HCT116 (cell line): ENCODE results near the gene NFASC. TPM values are rescaled to one million over a fixed set of nuclear protein-coding genes. Genes with fewer than 3 reads are reported as not detected.

Experiments used
- ATAC-seq: fragments of 200-7000 bp; cut with Tn5 transposase; 2 replicates; pipeline ENCODE4 v1.9.1; 2020; ENCODE audit warnings: mild to moderate bottlenecking, moderate library complexity
- BruUV-seq: library from RNA; stranded (reverse); fragments of 400-500 nt; replicated peaks from 2 replicates; lab custom pipeline; 2021; lab: Mats Ljungman, UMichigan
- CTCF ChIA-PET: fragments of 300-600 bp; sonication (Branson Sonifier 250); formaldehyde crosslinking; loops from one replicate; lab custom pipeline; 2021; ENCODE audit warnings: antibody characterized with exemption; lab: Charles Lee
- POLR2A ChIA-PET: fragments of 300-600, 350-600 bp; sonication (Branson Sonifier 250); formaldehyde crosslinking; loops from one replicate; lab custom pipeline; 2021; ENCODE audit warnings: antibody characterized with exemption; lab: Charles Lee
- RAD21 ChIA-PET, 2 experiments: fragments of 300-600 bp; sonication (Branson Sonifier 250); formaldehyde crosslinking; loops; one replicate each; lab custom pipeline; 2023; ENCODE audit warnings: low total read pairs in 2 of 2; ENCODE audit not compliant: uncharacterized antibody in 2 of 2, unreplicated experiment in 2 of 2, low non-redundant PET in 1 of 2; lab: Charles Lee
- DNase-seq: peaks from one replicate; pipeline ENCODE4 v3.0.0-alpha.2; 2010; ENCODE audit warnings: low read depth, low spot score
- H2AFZ ChIP-seq: fragments of 200-600 bp; shearing (Covaris generic), sonication (generic); 2 replicates; pipeline ENCODE4 v1.6.1; 2017; ENCODE audit warnings: low read depth, mixed run types, mixed read lengths, antibody characterized with exemption, low read length; ENCODE audit not compliant: poor library complexity, severe bottlenecking
- H3K27ac ChIP-seq: 2 replicates; pipeline ENCODE4 v1.5.1; 2012; ENCODE audit warnings: low read depth, low read length
- H3K27me3 ChIP-seq: fragments of 200-600 bp; sonication (generic); 2 replicates; pipeline ENCODE4 v1.6.1; 2016; ENCODE audit warnings: mixed run types, low read length, mixed read lengths; ENCODE audit not compliant: insufficient read depth
- H3K36me3 ChIP-seq, 2 experiments: fragments of 200-500 bp in 1 of 2; fragments of 200-600 bp in 1 of 2; sonication (Bioruptor generic) in 1 of 2; sonication (generic) in 1 of 2; 2 replicates each; pipeline versions ENCODE4 v1.5.1 to v1.6.1; 2014 to 2016; ENCODE audit warnings: low read length in 2 of 2, inconsistent platforms in 1 of 2, mixed read lengths in 1 of 2, mixed run types in 1 of 2; ENCODE audit not compliant: insufficient read depth in 2 of 2, control insufficient read depth in 1 of 2
- H3K4me1 ChIP-seq, 2 experiments: fragments of 200-600 bp in 1 of 2; sonication (generic) in 1 of 2; 2 replicates each; pipeline versions ENCODE4 v1.5.1 to v1.6.1; 2012 to 2017; ENCODE audit warnings: low read length in 2 of 2, inconsistent platforms in 1 of 2, mild to moderate bottlenecking in 1 of 2, mixed read lengths in 1 of 2, mixed run types in 1 of 2, moderate library complexity in 1 of 2; ENCODE audit not compliant: insufficient read depth in 2 of 2, control insufficient read depth in 1 of 2
- H3K4me2 ChIP-seq: fragments of 200-600 bp; sonication (generic); 2 replicates; pipeline ENCODE4 v1.6.1; 2017; ENCODE audit warnings: mixed run types, low read length, mixed read lengths
- H3K4me3 ChIP-seq, 2 experiments: fragments of 200-600 bp in 1 of 2; sonication (generic) in 1 of 2; replicated peaks in 1 of 2; 2 replicates each; pipeline ENCODE4 v1.5.1; 2011 to 2016; ENCODE audit warnings: low read length in 2 of 2, control low read depth in 1 of 2, low read depth in 1 of 2, mild to moderate bottlenecking in 1 of 2, mixed read lengths in 1 of 2, mixed run types in 1 of 2
- H3K79me2 ChIP-seq: fragments of 200-600 bp; sonication (generic); 2 replicates; pipeline ENCODE4 v1.6.1; 2017; ENCODE audit warnings: mild to moderate bottlenecking, mixed run types, low read length, moderate library complexity, mixed read lengths; ENCODE audit not compliant: insufficient read depth
- H3K9ac ChIP-seq: fragments of 200-600 bp; sonication (generic); 2 replicates; pipeline ENCODE4 v1.6.1; 2016; ENCODE audit warnings: low read length, mixed read lengths
- H3K9me2 ChIP-seq: fragments of 200-600 bp; sonication (generic), shearing (Covaris generic); 2 replicates; pipeline ENCODE4 v1.6.1; 2017; ENCODE audit warnings: mixed run types, mild to moderate bottlenecking, moderate library complexity; ENCODE audit not compliant: insufficient read depth
- H3K9me3 ChIP-seq, 2 experiments: fragments of 200-500 bp in 1 of 2; fragments of 200-600 bp in 1 of 2; sonication (Bioruptor generic) in 1 of 2; sonication (generic) in 1 of 2; 2 replicates each; pipeline ENCODE4 v1.6.1; 2014 to 2017; ENCODE audit warnings: low read length in 2 of 2, mixed read lengths in 2 of 2, inconsistent platforms in 1 of 2, low read depth in 1 of 2, mild to moderate bottlenecking in 1 of 2, mixed run types in 1 of 2, moderate library complexity in 1 of 2; ENCODE audit not compliant: control insufficient read depth in 1 of 2, insufficient read depth in 1 of 2
- H4K20me1 ChIP-seq: fragments of 200-600 bp; sonication (generic), shearing (Covaris generic); 2 replicates; pipeline ENCODE4 v1.6.1; 2017; ENCODE audit warnings: mixed run types, mild to moderate bottlenecking, moderate library complexity; ENCODE audit not compliant: insufficient read depth
- CBX3 ChIP-seq: IDR thresholded peaks from 2 replicates; pipeline ENCODE4 v1.6.1; 2012; ENCODE audit warnings: low read depth
- EGR1 ChIP-seq: IDR thresholded peaks from 2 replicates; pipeline ENCODE4 v1.6.1; 2012; ENCODE audit warnings: low read depth
- EZH2phosphoT487 ChIP-seq: fragments of 200-600 bp; IDR thresholded peaks from 2 replicates; pipeline ENCODE4 v1.6.1; 2018; ENCODE audit warnings: antibody characterized with exemption, borderline replicate concordance
- REST ChIP-seq: IDR thresholded peaks from 2 replicates; pipeline ENCODE4 v1.6.1; 2012; ENCODE audit warnings: low read depth
- SP1 ChIP-seq: IDR thresholded peaks from 2 replicates; pipeline ENCODE4 v1.6.1; 2012; ENCODE audit warnings: low read depth
- YY1 ChIP-seq: IDR thresholded peaks from 2 replicates; pipeline ENCODE4 v1.6.1; 2011; ENCODE audit warnings: low read length, low read depth, moderate library complexity, mild to moderate bottlenecking; ENCODE audit not compliant: insufficient replicate concordance; ENCODE audit errors: extremely low read depth
- intact Hi-C: fragments of 100-400 bp; cut with micrococcal nuclease; formaldehyde crosslinking; loops from 2 replicates; pipeline ENCODE4 v1.10.0; 2022
- total RNA-seq: library from RNA; stranded (reverse); gene quantifications from one replicate; pipeline ENCODE4 v1.2.1, GENCODE V29; 2021; ENCODE audit not compliant: unreplicated experiment
- TF ChIP-seq, protein P1 (sequence below), 3 experiments: fragments of 200-600 bp in 1 of 3; sonication (generic) in 1 of 3; IDR thresholded peaks in 2 of 3; conservative IDR thresholded peaks in 1 of 3; 2 replicates each; pipeline ENCODE4 v1.5.1; 2012 to 2017; ENCODE audit warnings: low read depth in 2 of 3, low read length in 2 of 3, antibody characterized with exemption in 1 of 3, borderline replicate concordance in 1 of 3, control low read depth in 1 of 3, mild to moderate bottlenecking in 1 of 3, mixed read lengths in 1 of 3, mixed run types in 1 of 3, moderate library complexity in 1 of 3; ENCODE audit not compliant: insufficient read depth in 1 of 3

Gene NFASC
- total RNA-seq, 1 experiment from 2014 or later = 0.57 TPM

- ATAC-seq (no peak), DNase-seq (no peak)
- Histone ChIP-seq H3K4me2 (no peak overlapping the region), H3K9ac (no peak overlapping the region), H3K79me2 (no peaks in the 10 kb centered on the region), H3K27ac (no peak overlapping the region), H3K9me3 (no peaks in the 10 kb centered on the region), H4K20me1 (no peaks in the 10 kb centered on the region), H3K36me3 (no peaks in the 10 kb centered on the region), H3K4me1 (no peaks in the 10 kb centered on the region; a peak in 1 of 4 replicates), H3K27me3 (no peaks in the 10 kb centered on the region), H2AFZ (no peak overlapping the region), H3K9me2 (no peaks in the 10 kb centered on the region), H3K4me3 (no peak overlapping the region)
- TF ChIP-seq EZH2phosphoT487 (no peak), REST (no peak), CBX3 (no peak), EGR1 (no peak), SP1 (no peak), YY1 (no peak)
- TF ChIP-seq, protein P1, sequence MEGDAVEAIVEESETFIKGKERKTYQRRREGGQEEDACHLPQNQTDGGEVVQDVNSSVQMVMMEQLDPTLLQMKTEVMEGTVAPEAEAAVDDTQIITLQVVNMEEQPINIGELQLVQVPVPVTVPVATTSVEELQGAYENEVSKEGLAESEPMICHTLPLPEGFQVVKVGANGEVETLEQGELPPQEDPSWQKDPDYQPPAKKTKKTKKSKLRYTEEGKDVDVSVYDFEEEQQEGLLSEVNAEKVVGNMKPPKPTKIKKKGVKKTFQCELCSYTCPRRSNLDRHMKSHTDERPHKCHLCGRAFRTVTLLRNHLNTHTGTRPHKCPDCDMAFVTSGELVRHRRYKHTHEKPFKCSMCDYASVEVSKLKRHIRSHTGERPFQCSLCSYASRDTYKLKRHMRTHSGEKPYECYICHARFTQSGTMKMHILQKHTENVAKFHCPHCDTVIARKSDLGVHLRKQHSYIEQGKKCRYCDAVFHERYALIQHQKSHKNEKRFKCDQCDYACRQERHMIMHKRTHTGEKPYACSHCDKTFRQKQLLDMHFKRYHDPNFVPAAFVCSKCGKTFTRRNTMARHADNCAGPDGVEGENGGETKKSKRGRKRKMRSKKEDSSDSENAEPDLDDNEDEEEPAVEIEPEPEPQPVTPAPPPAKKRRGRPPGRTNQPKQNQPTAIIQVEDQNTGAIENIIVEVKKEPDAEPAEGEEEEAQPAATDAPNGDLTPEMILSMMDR (IDR thresholded peaks at IDR 0.05 in 2 of 3, conservative IDR thresholded peaks at IDR 0.05 in 1 of 3; ENCODE audit: borderline replicate concordance in 1 of 3, insufficient read depth in 1 of 3, low read depth in 2 of 3, low read length in 2 of 3) = no peak
- ChIA-PET POLR2A (no interaction called here), CTCF (no interaction called here), RAD21 (no interaction called here)
- no TSS peak for BruUV-seq
- intact Hi-C loops = no loop called here
These were observed 188.2 kb downstream of the NFASC start for GRCh38 chr1:205058853-205059252.
